CD8-positive, alpha-beta memory T cell (primary cell): ENCODE data around the gene PTPRM. TPM values are rescaled to one million over a fixed set of nuclear protein-coding genes. Genes with fewer than 3 reads are reported as not detected.
A peak's percentile ranks its signal among the peaks of the same experiment; 100 is the strongest.

Experiments used
- CTCF ChIA-PET: fragments of 350-600 bp; sonication (Branson Sonifier 250); formaldehyde crosslinking; loops from one replicate; lab custom pipeline; 2021; ENCODE audit warnings: antibody characterized with exemption; lab: Charles Lee
- POLR2A ChIA-PET: fragments of 350-600 bp; sonication (Branson Sonifier 250); formaldehyde crosslinking; loops from one replicate; lab custom pipeline; 2021; ENCODE audit warnings: antibody characterized with exemption; lab: Charles Lee
- DNase-seq, 5 donors: peaks; one replicate each; pipeline versions ENCODE4 v3.0.0 to v3.0.0-alpha.2; 2020 to 2022; ENCODE audit warnings: mixed read lengths in 1 of 5
- H3K27ac ChIP-seq: one replicate; pipeline ENCODE4 v1.7.0; 2013; ENCODE audit warnings: low read depth, mild to moderate bottlenecking, low read length, moderate library complexity
- H3K27me3 ChIP-seq: 2 replicates; pipeline ENCODE4 v1.7.0; 2013; ENCODE audit warnings: low read length, mild to moderate bottlenecking; ENCODE audit not compliant: insufficient read depth, poor library complexity, severe bottlenecking
- H3K36me3 ChIP-seq: 2 replicates; pipeline ENCODE4 v1.7.0; 2013; ENCODE audit warnings: mild to moderate bottlenecking, low read length, moderate library complexity; ENCODE audit not compliant: insufficient read depth
- H3K4me1 ChIP-seq: 2 replicates; pipeline ENCODE4 v1.7.0; 2013; ENCODE audit warnings: mild to moderate bottlenecking, low read length, moderate library complexity; ENCODE audit not compliant: insufficient read depth
- H3K4me3 ChIP-seq: 2 replicates; pipeline ENCODE4 v1.7.0; 2013; ENCODE audit warnings: mild to moderate bottlenecking, low read length
- H3K9me3 ChIP-seq: 2 replicates; pipeline ENCODE4 v1.7.0; 2013; ENCODE audit warnings: mild to moderate bottlenecking, low read length
- H3K27ac Mint-ChIP-seq, 8 donors: one replicate each; pipeline ENCODE4 v1.8.0; 2020 to 2021; ENCODE audit warnings: mixed read lengths in 8 of 8, mild to moderate bottlenecking in 6 of 8, inconsistent platforms in 3 of 8, moderate library complexity in 3 of 8
- H3K27me3 Mint-ChIP-seq, 2 donors: one replicate each; pipeline ENCODE4 v1.8.0; 2020 to 2021; ENCODE audit warnings: mixed read lengths in 2 of 2, mild to moderate bottlenecking in 1 of 2, moderate library complexity in 1 of 2
- H3K36me3 Mint-ChIP-seq, 3 donors: one replicate each; pipeline ENCODE4 v1.8.0; 2020 to 2021; ENCODE audit warnings: mixed read lengths in 3 of 3, inconsistent platforms in 1 of 3, mild to moderate bottlenecking in 1 of 3
- H3K4me1 Mint-ChIP-seq, 3 donors: one replicate each; pipeline ENCODE4 v1.8.0; 2020 to 2021; ENCODE audit warnings: mixed read lengths in 3 of 3, inconsistent platforms in 1 of 3, mild to moderate bottlenecking in 1 of 3
- H3K4me3 Mint-ChIP-seq, 7 donors: one replicate each; pipeline ENCODE4 v1.8.0; 2020 to 2021; ENCODE audit warnings: mixed read lengths in 7 of 7, mild to moderate bottlenecking in 6 of 7, moderate library complexity in 4 of 7, inconsistent platforms in 2 of 7
- H3K9me3 Mint-ChIP-seq, 5 donors: one replicate each; pipeline ENCODE4 v1.8.0; 2020 to 2022; ENCODE audit warnings: mixed read lengths in 5 of 5, mild to moderate bottlenecking in 3 of 5, moderate library complexity in 2 of 5, inconsistent platforms in 1 of 5
- polyA plus RNA-seq: library from polyadenylated mRNA; unstranded; fragments of 300-500 nt; fragmentation: Illumina TruSeq; gene quantifications from one replicate; pipeline ENCODE4 v1.2.3, GENCODE V29; 2021
- total RNA-seq, 2 experiments: library from RNA; stranded (reverse); gene quantifications; one replicate each; pipeline ENCODE4 v1.2.3, GENCODE V29; 2021

The PTPRM gene
- total and polyA plus RNA-seq, 3 experiments from 2014 or later, result 3.9 to 7.4 (median 5.3) TPM

GRCh38 chr18:7584646-7585275, 17.6 kb downstream of the PTPRM start:
- Histone ChIP-seq H3K9me3 (no peaks in the 10 kb centered on the region), H3K27ac (no peak overlapping the region), H3K4me1 (no peaks in the 10 kb centered on the region), H3K36me3 (no peaks in the 10 kb centered on the region), H3K27me3 (no peaks in the 10 kb centered on the region), H3K4me3 (no peak overlapping the region)
- Mint-ChIP-seq H3K27ac (no peak overlapping the region), H3K9me3 (peaks cover 0 to 14% (median 2%) of the 10 kb centered on the region in 5 donors), H3K4me3 (no peak overlapping the region), H3K4me1 (no peaks in the 10 kb centered on the region), H3K27me3 (peaks cover 0 to 2% of the 10 kb centered on the region in 2 donors), H3K36me3 (no peaks in the 10 kb centered on the region)
- CTCF ChIA-PET, result no interaction called here
- no peak for DNase-seq
- POLR2A ChIA-PET, result no interaction called here

- Histone ChIP-seq H3K9me3 (no peaks in the 10 kb centered on the region), H3K4me3 (no peak overlapping the region), H3K27me3 (no peaks in the 10 kb centered on the region), H3K27ac (no peak overlapping the region), H3K4me1 (no peaks in the 10 kb centered on the region), H3K36me3 (no peaks in the 10 kb centered on the region)
- Mint-ChIP-seq H3K4me1 (no peaks in the 10 kb centered on the region), H3K27me3 (peaks cover 0 to 2% of the 10 kb centered on the region in 2 donors), H3K4me3 (no peak overlapping the region), H3K36me3 (no peaks in the 10 kb centered on the region), H3K9me3 (peaks cover 0 to 14% (median 0%) of the 10 kb centered on the region in 5 donors), H3K27ac (peak overlapping the region in 3 of 8 donors; percentile 20 to 88 (median 74))
- ChIA-PET POLR2A (no interaction called here), CTCF (no interaction called here)
- DNase-seq, result no peak
Observed at GRCh38 chr18:7585276-7585670, 18.2 kb downstream of the PTPRM start.

GRCh38 chr18:7586379-7586778, 19.3 kb downstream of the PTPRM start:
- no peaks in the 10 kb centered on the region for H3K9me3 ChIP-seq
- Mint-ChIP-seq H3K27me3 (peaks cover 0 to 2% of the 10 kb centered on the region in 2 donors), H3K4me1 (no peaks in the 10 kb centered on the region), H3K9me3 (peaks cover 0 to 14% (median 0%) of the 10 kb centered on the region in 5 donors), H3K4me3 (no peak overlapping the region), H3K27ac (no peak overlapping the region), H3K36me3 (no peaks in the 10 kb centered on the region)
- H3K36me3 ChIP-seq, result no peaks in the 10 kb centered on the region
- no peak for DNase-seq
- H3K27ac ChIP-seq, result no peak overlapping the region
- CTCF ChIA-PET, result no interaction called here
- H3K27me3 ChIP-seq, result no peaks in the 10 kb centered on the region
- H3K4me3 ChIP-seq, result no peak overlapping the region
- POLR2A ChIA-PET, result no interaction called here
- H3K4me1 ChIP-seq, result no peaks in the 10 kb centered on the region

GRCh38 chr18:7590826-7591560, 23.9 kb downstream of the PTPRM start:
- Histone ChIP-seq H3K36me3 (no peaks in the 10 kb centered on the region), H3K4me3 (no peak overlapping the region), H3K27me3 (no peaks in the 10 kb centered on the region), H3K27ac (no peak overlapping the region), H3K9me3 (no peaks in the 10 kb centered on the region), H3K4me1 (no peaks in the 10 kb centered on the region)
- POLR2A ChIA-PET, result no interaction called here
- no peak for DNase-seq
- CTCF ChIA-PET, result no interaction called here
- no peaks in the 10 kb centered on the region for H3K4me1 Mint-ChIP-seq
- no peaks in the 10 kb centered on the region for H3K27me3 Mint-ChIP-seq
- peaks cover 0 to 9% (median 0%) of the 10 kb centered on the region in 5 donors for H3K9me3 Mint-ChIP-seq
- H3K27ac Mint-ChIP-seq, result peak overlapping the region in 3 of 8 donors; percentile 4 to 64 (median 39)
- peak overlapping the region in 2 of 7 donors; percentile 20 to 25 for H3K4me3 Mint-ChIP-seq
- no peaks in the 10 kb centered on the region for H3K36me3 Mint-ChIP-seq

GRCh38 chr18:7592305-7593071, 25.4 kb downstream of the PTPRM start:
- Mint-ChIP-seq H3K4me1 (no peaks in the 10 kb centered on the region), H3K27ac (no peak overlapping the region), H3K27me3 (no peaks in the 10 kb centered on the region), H3K4me3 (no peak overlapping the region), H3K36me3 (no peaks in the 10 kb centered on the region), H3K9me3 (peaks cover 0 to 9% (median 0%) of the 10 kb centered on the region in 5 donors)
- H3K9me3 ChIP-seq, result no peaks in the 10 kb centered on the region
- POLR2A ChIA-PET, result no interaction called here
- CTCF ChIA-PET, result no interaction called here
- no peaks in the 10 kb centered on the region for H3K27me3 ChIP-seq
- no peak for DNase-seq
- no peaks in the 10 kb centered on the region for H3K4me1 ChIP-seq
- H3K27ac ChIP-seq, result no peak overlapping the region
- no peak overlapping the region for H3K4me3 ChIP-seq
- H3K36me3 ChIP-seq, result no peaks in the 10 kb centered on the region

- H3K36me3 Mint-ChIP-seq, result no peaks in the 10 kb centered on the region
- no peak overlapping the region for H3K4me3 Mint-ChIP-seq
- no peak overlapping the region for H3K4me3 ChIP-seq
- H3K27ac Mint-ChIP-seq, result no peak overlapping the region
- no peaks in the 10 kb centered on the region for H3K4me1 Mint-ChIP-seq
- peaks cover 0 to 9% (median 0%) of the 10 kb centered on the region in 5 donors for H3K9me3 Mint-ChIP-seq
- no peaks in the 10 kb centered on the region for H3K27me3 ChIP-seq
- ChIA-PET POLR2A (no interaction called here), CTCF (interaction anchor here (1.3 kb wide), 1 partner anchor 16 kb away, joined by 3 read pairs; no protein-coding TSS in a partner anchor)
- no peaks in the 10 kb centered on the region for H3K27me3 Mint-ChIP-seq
- DNase-seq, result no peak
- no peaks in the 10 kb centered on the region for H3K4me1 ChIP-seq
- H3K36me3 ChIP-seq, result no peaks in the 10 kb centered on the region
- H3K27ac ChIP-seq, result no peak overlapping the region
- no peaks in the 10 kb centered on the region for H3K9me3 ChIP-seq
Observed at GRCh38 chr18:7593218-7593819, 26.2 kb downstream of the PTPRM start.

- CTCF ChIA-PET, result no interaction called here
- H3K9me3 Mint-ChIP-seq, result peaks cover 0 to 11% (median under 1%) of the 10 kb centered on the region in 5 donors
- no peak overlapping the region for H3K27ac Mint-ChIP-seq
- H3K36me3 Mint-ChIP-seq, result no peaks in the 10 kb centered on the region
- Histone ChIP-seq H3K27me3 (no peaks in the 10 kb centered on the region), H3K4me3 (no peak overlapping the region), H3K4me1 (no peaks in the 10 kb centered on the region), H3K36me3 (no peaks in the 10 kb centered on the region), H3K27ac (no peak overlapping the region), H3K9me3 (no peaks in the 10 kb centered on the region)
- POLR2A ChIA-PET, result no interaction called here
- H3K4me1 Mint-ChIP-seq, result no peaks in the 10 kb centered on the region
- H3K4me3 Mint-ChIP-seq, result no peak overlapping the region
- no peak for DNase-seq
- H3K27me3 Mint-ChIP-seq, result no peaks in the 10 kb centered on the region
Observed at GRCh38 chr18:7596147-7596546, 29.0 kb downstream of the PTPRM start.
